HEK293T (cell line): ENCODE measurements around the gene FCHSD1.

Experiments
- CTCF ChIA-PET: fragments of 350-600 bp; formaldehyde crosslinking; extraction: SDS; loops from one replicate; lab custom pipeline; 2021; ENCODE audit warnings: antibody characterized with exemption, inconsistent platforms; lab: Yijun Ruan, JAX
- POLR2A ChIA-PET: fragments of 350-600 bp; formaldehyde crosslinking; extraction: SDS; loops from one replicate; lab custom pipeline; 2020; ENCODE audit warnings: antibody characterized with exemption, inconsistent platforms; lab: Yijun Ruan, JAX
- DNase-seq: peaks from one replicate; pipeline ENCODE4 v3.0.0; 2012; ENCODE audit warnings: mixed read lengths; ENCODE audit errors: extremely low spot score
- ARNT ChIP-seq: fragments of 450-650 bp; IDR thresholded peaks from 2 replicates; pipeline ENCODE4 v1.6.1; 2017; ENCODE audit warnings: mild to moderate bottlenecking
- BHLHE40 ChIP-seq: fragments of 450-650 bp; IDR thresholded peaks from 2 replicates; pipeline ENCODE4 v1.6.1; 2016; ENCODE audit warnings: mild to moderate bottlenecking, moderate library complexity, borderline replicate concordance
- CTBP1 ChIP-seq: fragments of 450-650 bp; IDR thresholded peaks from 2 replicates; pipeline ENCODE4 v1.6.1; 2016; ENCODE audit warnings: borderline replicate concordance
- ELF4 ChIP-seq: fragments of 450-650 bp; IDR thresholded peaks from 2 replicates; pipeline ENCODE4 v1.6.1; 2017; ENCODE audit warnings: antibody characterized with exemption
- FOXA1 ChIP-seq: fragments of 450-650 bp; IDR thresholded peaks from 2 replicates; pipeline ENCODE4 v1.6.1; 2016; ENCODE audit warnings: mild to moderate bottlenecking
- FOXK2 ChIP-seq: fragments of 450-650 bp; IDR thresholded peaks from 2 replicates; pipeline ENCODE4 v1.6.1; 2016; ENCODE audit warnings: mild to moderate bottlenecking
- FOXM1 ChIP-seq: fragments of 450-650 bp; IDR thresholded peaks from 2 replicates; pipeline ENCODE4 v1.6.1; 2017; ENCODE audit warnings: mild to moderate bottlenecking, borderline replicate concordance
- HDGF ChIP-seq: fragments of 450-650 bp; IDR thresholded peaks from 2 replicates; pipeline ENCODE4 v1.6.1; 2017; ENCODE audit warnings: antibody characterized with exemption, borderline replicate concordance
- L3MBTL2 ChIP-seq: fragments of 450-650 bp; conservative IDR thresholded peaks from 2 replicates; pipeline ENCODE4 v1.6.1; 2016; ENCODE audit warnings: mild to moderate bottlenecking
- LEF1 ChIP-seq: fragments of 450-650 bp; IDR thresholded peaks from 2 replicates; pipeline ENCODE4 v1.6.1; 2017; ENCODE audit warnings: mild to moderate bottlenecking, borderline replicate concordance
- NFRKB ChIP-seq: fragments of 450-650 bp; IDR thresholded peaks from 2 replicates; pipeline ENCODE4 v1.6.1; 2016; ENCODE audit warnings: mild to moderate bottlenecking, moderate library complexity
- PKNOX1 ChIP-seq: fragments of 450-650 bp; IDR thresholded peaks from 2 replicates; pipeline ENCODE4 v1.6.1; 2016
- SP1 ChIP-seq: fragments of 450-650 bp; IDR thresholded peaks from 2 replicates; pipeline ENCODE4 v1.6.1; 2017
- SUZ12 ChIP-seq: fragments of 450-650 bp; IDR thresholded peaks from 2 replicates; pipeline ENCODE4 v1.6.1; 2016; ENCODE audit warnings: mild to moderate bottlenecking
- TARDBP ChIP-seq: fragments of 450-650 bp; IDR thresholded peaks from 2 replicates; pipeline ENCODE4 v1.6.1; 2016
- ZNF384 ChIP-seq: fragments of 450-650 bp; IDR thresholded peaks from 2 replicates; pipeline ENCODE4 v1.6.1; 2016

The FCHSD1 gene

GRCh38 chr5:141692919-141693725 is 41.9 kb upstream of the FCHSD1 start:
- ChIA-PET POLR2A (interaction anchor here (1.3 kb wide), 1 partner anchor 10 kb away, joined by 5 read pairs; no protein-coding TSS in a partner anchor), CTCF (interaction anchor here (0.5 to 3.1 kb wide), 6 partner anchors 9 to 276 kb away, joined by 3 to 33 read pairs (median 4); partner anchors contain the start of genes PCDH1 and RNF14)
- TF ChIP-seq BHLHE40 (no peak), ZNF384 (no peak), FOXM1 (no peak), L3MBTL2 (no peak), FOXA1 (no peak), NFRKB (no peak), TARDBP (no peak), PKNOX1 (no peak)
- DNase-seq, result no peak

GRCh38 chr5:141692533-141692888 is 41.3 kb upstream of the FCHSD1 start:
- TF ChIP-seq BHLHE40, result no peak
- TF ChIP-seq PKNOX1, result no peak
- no peak for TF ChIP-seq ZNF384
- no peak for TF ChIP-seq ELF4
- no peak for TF ChIP-seq L3MBTL2
- TF ChIP-seq FOXA1, result no peak
- no peak for TF ChIP-seq ARNT
- TF ChIP-seq HDGF, result no peak
- TF ChIP-seq CTBP1, result no peak
- no peak for TF ChIP-seq LEF1
- TF ChIP-seq SP1, result no peak
- TF ChIP-seq SUZ12, result no peak
- TF ChIP-seq FOXK2, result no peak
- TF ChIP-seq FOXM1, result no peak
- no peak for TF ChIP-seq TARDBP
- TF ChIP-seq NFRKB, result no peak
- DNase-seq, result no peak
- ChIA-PET CTCF (interaction anchor here (0.6 to 3.1 kb wide), 18 partner anchors 8 to 611 kb away, joined by 3 to 33 read pairs (median 5); partner anchors contain the start of genes PCDH1 and RNF14), POLR2A (interaction anchor here (1.0 to 1.3 kb wide), 3 partner anchors 9 to 276 kb away, joined by 3 to 5 read pairs (median 4); partner anchors contain the start of genes DELE1 and RNF14)

GRCh38 chr5:141691867-141692532 is 40.8 kb upstream of the FCHSD1 start:
- POLR2A ChIA-PET, result interaction anchor here (1.0 to 1.3 kb wide), 3 partner anchors 9 to 277 kb away, joined by 3 to 5 read pairs (median 4); partner anchors contain the start of genes DELE1 and RNF14
- CTCF ChIA-PET, result interaction anchor here (0.6 to 3.1 kb wide), 18 partner anchors 8 to 611 kb away, joined by 3 to 33 read pairs (median 5); partner anchors contain the start of genes PCDH1 and RNF14
- TF ChIP-seq FOXK2 (no peak), PKNOX1 (0 out of 2 replicates have a peak, but pooled peaks have one; percentile 2)
- peak; percentile 89 for DNase-seq

- ChIA-PET CTCF (interaction anchor here (0.8 to 3.1 kb wide), 15 partner anchors 8 to 278 kb away, joined by 3 to 33 read pairs (median 5); partner anchors contain the start of genes PCDH1 and RNF14), POLR2A (interaction anchor here (1.0 to 1.3 kb wide), 3 partner anchors 8 to 277 kb away, joined by 3 to 5 read pairs (median 4); partner anchors contain the start of genes DELE1 and RNF14)
- TF ChIP-seq FOXM1, result no peak
- no peak for TF ChIP-seq CTBP1
- TF ChIP-seq LEF1, result no peak
- no peak for TF ChIP-seq ZNF384
- no peak for TF ChIP-seq FOXK2
- TF ChIP-seq HDGF, result no peak
- TF ChIP-seq PKNOX1, result no peak
- no peak for TF ChIP-seq SUZ12
- TF ChIP-seq BHLHE40, result no peak
- no peak for TF ChIP-seq ELF4
- DNase-seq, result no peak
Observed at GRCh38 chr5:141691286-141691866, 40.2 kb upstream of the FCHSD1 start.
